K562 (cell line): ENCODE measurements around the gene MTMR4. TPM values are rescaled to one million over a fixed set of nuclear protein-coding genes. Genes with fewer than 3 reads are reported as not detected.
A peak's percentile ranks its signal among the peaks of the same experiment; 100 is the strongest.

Experiments
- ATF7 ChIP-seq: fragments of 450-650 bp; IDR thresholded peaks from 2 replicates; pipeline ENCODE4 v1.7.1; 2014; ENCODE audit warnings: mild to moderate bottlenecking, moderate library complexity
- DPF2 ChIP-seq: fragments of 450-650 bp; IDR thresholded peaks from 2 replicates; pipeline ENCODE4 v1.6.1; 2016
- NFIX ChIP-seq: fragments of 250-450 bp; sonication (Bioruptor Pico); IDR thresholded peaks from 2 replicates; pipeline ENCODE4 v1.4.0; 2020; ENCODE audit warnings: low read depth, mild to moderate bottlenecking, moderate library complexity
- PML ChIP-seq: IDR thresholded peaks from 2 replicates; pipeline ENCODE4 v1.6.1; 2012; ENCODE audit warnings: low read length, inconsistent platforms
- RAD21 ChIP-seq, 2 experiments: fragments of 250-450 bp in 1 of 2; fragments of 450-650 bp in 1 of 2; sonication (Bioruptor Pico) in 1 of 2; formaldehyde crosslinking in 1 of 2; IDR thresholded peaks in 1 of 2; conservative IDR thresholded peaks in 1 of 2; 2 replicates each; pipeline versions ENCODE4 v1.4.0 to v1.8.0; 2020 to 2022; ENCODE audit warnings: mild to moderate bottlenecking in 2 of 2, moderate library complexity in 1 of 2
- WHSC1 ChIP-seq: IDR thresholded peaks from one replicate; pipeline ENCODE4 v1.6.1; 2012; ENCODE audit warnings: low read length, control low read depth, inconsistent platforms
- XRCC3 ChIP-seq: fragments of 450-650 bp; IDR thresholded peaks from 2 replicates; pipeline ENCODE4 v1.6.1; 2017; ENCODE audit warnings: mild to moderate bottlenecking, moderate library complexity
- ZBTB17 ChIP-seq: fragments of 450-650 bp; formaldehyde crosslinking; IDR thresholded peaks from 2 replicates; pipeline ENCODE4 v1.4.0; 2020; ENCODE audit warnings: mild to moderate bottlenecking
- ZNF699 ChIP-seq: fragments of 250-450 bp; sonication (Bioruptor Pico); IDR thresholded peaks from 2 replicates; pipeline ENCODE4 v1.8.0; 2021; ENCODE audit warnings: mild to moderate bottlenecking, moderate library complexity; ENCODE audit not compliant: insufficient replicate concordance
- polyA plus RNA-seq, 8 experiments: library from polyadenylated mRNA; depleted of rRNA in 4 of 8; stranded (reverse) in 5 of 8; unstranded in 3 of 8; fragments of >200 nt; fragmentation: Nextera tagmentation in 2 of 8; fragmentation: Illumina TruSeq in 1 of 8; extraction: Ambion mirVana in 2 of 8; extraction: Trizol in 1 of 8; gene quantifications; 2 replicates each; pipeline versions ENCODE4 v1.2.1 to v1.2.3, GENCODE V29; 2011 to 2014; ENCODE audit warnings: inconsistent platforms in 1 of 8, missing spikeins in 1 of 8
- total RNA-seq, 7 experiments: library from RNA; depleted of rRNA in 6 of 7; stranded (reverse); fragments of >200 nt in 6 of 7; fragmentation: Illumina TruSeq in 2 of 7; extraction: Trizol in 2 of 7; gene quantifications; 2 replicates each; pipeline versions ENCODE4 v1.2.1 to v1.2.3, GENCODE V29; 2011 to 2021; ENCODE audit warnings: low replicate concordance in 1 of 7
- TF ChIP-seq, protein P1 (sequence below): fragments of 450-650 bp; IDR thresholded peaks from 2 replicates; pipeline ENCODE4 v1.6.1; 2016; ENCODE audit warnings: mild to moderate bottlenecking, moderate library complexity
- TF ChIP-seq, protein P2 (sequence below): IDR thresholded peaks from 3 replicates; pipeline ENCODE4 v1.6.1; 2011; ENCODE audit warnings: borderline replicate concordance, mild to moderate bottlenecking, moderate library complexity; ENCODE audit not compliant: insufficient read length; ENCODE audit errors: extremely low read depth
- TF ChIP-seq, protein P3 (sequence below): IDR thresholded peaks from 2 replicates; pipeline ENCODE4 v1.6.1; 2011; ENCODE audit not compliant: insufficient read length; ENCODE audit errors: extremely low read depth

Gene MTMR4
- total and polyA plus RNA-seq, 9 of the 15 experiments (the other 6 are each of a cell fraction or from before 2014, with no cell fraction given) = 8.8 to 45.7 (median 28.7) TPM

DNA sequence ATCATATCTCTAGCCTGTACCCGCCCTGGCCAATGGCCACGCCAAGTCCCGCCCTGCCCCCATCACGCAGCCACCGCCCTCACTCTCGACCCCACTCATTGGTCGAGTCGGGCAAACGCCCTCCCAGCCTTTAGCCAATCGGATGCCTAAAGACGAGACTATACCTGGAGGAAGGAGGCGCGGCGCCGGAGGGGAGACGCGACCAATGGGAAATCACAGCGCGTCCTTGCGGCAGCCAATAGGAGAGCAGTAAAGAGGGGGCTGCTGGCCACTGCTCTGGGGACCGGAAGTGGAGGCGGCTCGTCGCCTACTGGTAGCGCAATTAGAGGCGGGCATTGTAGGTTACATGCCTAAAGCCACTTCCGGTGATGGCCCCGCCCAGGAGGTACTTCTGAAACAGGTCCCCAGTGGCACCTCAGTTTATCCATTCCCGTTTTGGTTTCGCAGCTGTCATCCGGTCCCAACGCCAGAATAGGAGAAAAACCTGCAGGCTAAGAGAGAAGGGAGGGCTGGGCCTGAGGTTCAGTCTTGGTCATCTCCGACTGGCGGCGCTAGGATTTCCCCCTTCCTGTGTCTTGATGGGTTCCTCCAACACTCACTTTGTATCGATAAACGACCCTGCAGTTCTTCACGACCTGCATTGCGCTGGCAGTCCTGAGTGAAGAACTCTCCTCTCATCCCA is 3.6 kb upstream of the MTMR4 start (continued):
- TF ChIP-seq, protein P1, sequence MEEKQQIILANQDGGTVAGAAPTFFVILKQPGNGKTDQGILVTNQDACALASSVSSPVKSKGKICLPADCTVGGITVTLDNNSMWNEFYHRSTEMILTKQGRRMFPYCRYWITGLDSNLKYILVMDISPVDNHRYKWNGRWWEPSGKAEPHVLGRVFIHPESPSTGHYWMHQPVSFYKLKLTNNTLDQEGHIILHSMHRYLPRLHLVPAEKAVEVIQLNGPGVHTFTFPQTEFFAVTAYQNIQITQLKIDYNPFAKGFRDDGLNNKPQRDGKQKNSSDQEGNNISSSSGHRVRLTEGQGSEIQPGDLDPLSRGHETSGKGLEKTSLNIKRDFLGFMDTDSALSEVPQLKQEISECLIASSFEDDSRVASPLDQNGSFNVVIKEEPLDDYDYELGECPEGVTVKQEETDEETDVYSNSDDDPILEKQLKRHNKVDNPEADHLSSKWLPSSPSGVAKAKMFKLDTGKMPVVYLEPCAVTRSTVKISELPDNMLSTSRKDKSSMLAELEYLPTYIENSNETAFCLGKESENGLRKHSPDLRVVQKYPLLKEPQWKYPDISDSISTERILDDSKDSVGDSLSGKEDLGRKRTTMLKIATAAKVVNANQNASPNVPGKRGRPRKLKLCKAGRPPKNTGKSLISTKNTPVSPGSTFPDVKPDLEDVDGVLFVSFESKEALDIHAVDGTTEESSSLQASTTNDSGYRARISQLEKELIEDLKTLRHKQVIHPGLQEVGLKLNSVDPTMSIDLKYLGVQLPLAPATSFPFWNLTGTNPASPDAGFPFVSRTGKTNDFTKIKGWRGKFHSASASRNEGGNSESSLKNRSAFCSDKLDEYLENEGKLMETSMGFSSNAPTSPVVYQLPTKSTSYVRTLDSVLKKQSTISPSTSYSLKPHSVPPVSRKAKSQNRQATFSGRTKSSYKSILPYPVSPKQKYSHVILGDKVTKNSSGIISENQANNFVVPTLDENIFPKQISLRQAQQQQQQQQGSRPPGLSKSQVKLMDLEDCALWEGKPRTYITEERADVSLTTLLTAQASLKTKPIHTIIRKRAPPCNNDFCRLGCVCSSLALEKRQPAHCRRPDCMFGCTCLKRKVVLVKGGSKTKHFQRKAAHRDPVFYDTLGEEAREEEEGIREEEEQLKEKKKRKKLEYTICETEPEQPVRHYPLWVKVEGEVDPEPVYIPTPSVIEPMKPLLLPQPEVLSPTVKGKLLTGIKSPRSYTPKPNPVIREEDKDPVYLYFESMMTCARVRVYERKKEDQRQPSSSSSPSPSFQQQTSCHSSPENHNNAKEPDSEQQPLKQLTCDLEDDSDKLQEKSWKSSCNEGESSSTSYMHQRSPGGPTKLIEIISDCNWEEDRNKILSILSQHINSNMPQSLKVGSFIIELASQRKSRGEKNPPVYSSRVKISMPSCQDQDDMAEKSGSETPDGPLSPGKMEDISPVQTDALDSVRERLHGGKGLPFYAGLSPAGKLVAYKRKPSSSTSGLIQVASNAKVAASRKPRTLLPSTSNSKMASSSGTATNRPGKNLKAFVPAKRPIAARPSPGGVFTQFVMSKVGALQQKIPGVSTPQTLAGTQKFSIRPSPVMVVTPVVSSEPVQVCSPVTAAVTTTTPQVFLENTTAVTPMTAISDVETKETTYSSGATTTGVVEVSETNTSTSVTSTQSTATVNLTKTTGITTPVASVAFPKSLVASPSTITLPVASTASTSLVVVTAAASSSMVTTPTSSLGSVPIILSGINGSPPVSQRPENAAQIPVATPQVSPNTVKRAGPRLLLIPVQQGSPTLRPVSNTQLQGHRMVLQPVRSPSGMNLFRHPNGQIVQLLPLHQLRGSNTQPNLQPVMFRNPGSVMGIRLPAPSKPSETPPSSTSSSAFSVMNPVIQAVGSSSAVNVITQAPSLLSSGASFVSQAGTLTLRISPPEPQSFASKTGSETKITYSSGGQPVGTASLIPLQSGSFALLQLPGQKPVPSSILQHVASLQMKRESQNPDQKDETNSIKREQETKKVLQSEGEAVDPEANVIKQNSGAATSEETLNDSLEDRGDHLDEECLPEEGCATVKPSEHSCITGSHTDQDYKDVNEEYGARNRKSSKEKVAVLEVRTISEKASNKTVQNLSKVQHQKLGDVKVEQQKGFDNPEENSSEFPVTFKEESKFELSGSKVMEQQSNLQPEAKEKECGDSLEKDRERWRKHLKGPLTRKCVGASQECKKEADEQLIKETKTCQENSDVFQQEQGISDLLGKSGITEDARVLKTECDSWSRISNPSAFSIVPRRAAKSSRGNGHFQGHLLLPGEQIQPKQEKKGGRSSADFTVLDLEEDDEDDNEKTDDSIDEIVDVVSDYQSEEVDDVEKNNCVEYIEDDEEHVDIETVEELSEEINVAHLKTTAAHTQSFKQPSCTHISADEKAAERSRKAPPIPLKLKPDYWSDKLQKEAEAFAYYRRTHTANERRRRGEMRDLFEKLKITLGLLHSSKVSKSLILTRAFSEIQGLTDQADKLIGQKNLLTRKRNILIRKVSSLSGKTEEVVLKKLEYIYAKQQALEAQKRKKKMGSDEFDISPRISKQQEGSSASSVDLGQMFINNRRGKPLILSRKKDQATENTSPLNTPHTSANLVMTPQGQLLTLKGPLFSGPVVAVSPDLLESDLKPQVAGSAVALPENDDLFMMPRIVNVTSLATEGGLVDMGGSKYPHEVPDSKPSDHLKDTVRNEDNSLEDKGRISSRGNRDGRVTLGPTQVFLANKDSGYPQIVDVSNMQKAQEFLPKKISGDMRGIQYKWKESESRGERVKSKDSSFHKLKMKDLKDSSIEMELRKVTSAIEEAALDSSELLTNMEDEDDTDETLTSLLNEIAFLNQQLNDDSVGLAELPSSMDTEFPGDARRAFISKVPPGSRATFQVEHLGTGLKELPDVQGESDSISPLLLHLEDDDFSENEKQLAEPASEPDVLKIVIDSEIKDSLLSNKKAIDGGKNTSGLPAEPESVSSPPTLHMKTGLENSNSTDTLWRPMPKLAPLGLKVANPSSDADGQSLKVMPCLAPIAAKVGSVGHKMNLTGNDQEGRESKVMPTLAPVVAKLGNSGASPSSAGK = no peak
- no peak for TF ChIP-seq ZBTB17 (CRISPR knock-in tag)
- TF ChIP-seq WHSC1 = no peak
- TF ChIP-seq DPF2 = peak; percentile 15; the same call in 1 of the 2 replicates
- no peak for TF ChIP-seq RAD21 (CRISPR knock-in tag; conservative IDR thresholded peaks at IDR 0.05 in 1 of 2, IDR thresholded peaks at IDR 0.05 in 1 of 2)
- no peak for TF ChIP-seq NFIX (CRISPR knock-in tag)
- peak; percentile 80 for TF ChIP-seq ATF7
- no peak for TF ChIP-seq XRCC3
- TF ChIP-seq PML = peak; percentile 62; the same call in 1 of the 2 replicates
- TF ChIP-seq, protein P2, sequence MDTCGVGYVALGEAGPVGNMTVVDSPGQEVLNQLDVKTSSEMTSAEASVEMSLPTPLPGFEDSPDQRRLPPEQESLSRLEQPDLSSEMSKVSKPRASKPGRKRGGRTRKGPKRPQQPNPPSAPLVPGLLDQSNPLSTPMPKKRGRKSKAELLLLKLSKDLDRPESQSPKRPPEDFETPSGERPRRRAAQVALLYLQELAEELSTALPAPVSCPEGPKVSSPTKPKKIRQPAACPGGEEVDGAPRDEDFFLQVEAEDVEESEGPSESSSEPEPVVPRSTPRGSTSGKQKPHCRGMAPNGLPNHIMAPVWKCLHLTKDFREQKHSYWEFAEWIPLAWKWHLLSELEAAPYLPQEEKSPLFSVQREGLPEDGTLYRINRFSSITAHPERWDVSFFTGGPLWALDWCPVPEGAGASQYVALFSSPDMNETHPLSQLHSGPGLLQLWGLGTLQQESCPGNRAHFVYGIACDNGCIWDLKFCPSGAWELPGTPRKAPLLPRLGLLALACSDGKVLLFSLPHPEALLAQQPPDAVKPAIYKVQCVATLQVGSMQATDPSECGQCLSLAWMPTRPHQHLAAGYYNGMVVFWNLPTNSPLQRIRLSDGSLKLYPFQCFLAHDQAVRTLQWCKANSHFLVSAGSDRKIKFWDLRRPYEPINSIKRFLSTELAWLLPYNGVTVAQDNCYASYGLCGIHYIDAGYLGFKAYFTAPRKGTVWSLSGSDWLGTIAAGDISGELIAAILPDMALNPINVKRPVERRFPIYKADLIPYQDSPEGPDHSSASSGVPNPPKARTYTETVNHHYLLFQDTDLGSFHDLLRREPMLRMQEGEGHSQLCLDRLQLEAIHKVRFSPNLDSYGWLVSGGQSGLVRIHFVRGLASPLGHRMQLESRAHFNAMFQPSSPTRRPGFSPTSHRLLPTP = no peak
- TF ChIP-seq ZNF699 (CRISPR knock-in tag) = no peak
- TF ChIP-seq, protein P3, sequence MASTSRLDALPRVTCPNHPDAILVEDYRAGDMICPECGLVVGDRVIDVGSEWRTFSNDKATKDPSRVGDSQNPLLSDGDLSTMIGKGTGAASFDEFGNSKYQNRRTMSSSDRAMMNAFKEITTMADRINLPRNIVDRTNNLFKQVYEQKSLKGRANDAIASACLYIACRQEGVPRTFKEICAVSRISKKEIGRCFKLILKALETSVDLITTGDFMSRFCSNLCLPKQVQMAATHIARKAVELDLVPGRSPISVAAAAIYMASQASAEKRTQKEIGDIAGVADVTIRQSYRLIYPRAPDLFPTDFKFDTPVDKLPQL = no peak
